ENCODE data around the gene MKRN3.
"Not testable (repeated sequence)": the region's sequence is repeated elsewhere in the genome, so short reads cannot be mapped to it uniquely, and the experiment has no call there.

MKRN3 gene

DNA sequence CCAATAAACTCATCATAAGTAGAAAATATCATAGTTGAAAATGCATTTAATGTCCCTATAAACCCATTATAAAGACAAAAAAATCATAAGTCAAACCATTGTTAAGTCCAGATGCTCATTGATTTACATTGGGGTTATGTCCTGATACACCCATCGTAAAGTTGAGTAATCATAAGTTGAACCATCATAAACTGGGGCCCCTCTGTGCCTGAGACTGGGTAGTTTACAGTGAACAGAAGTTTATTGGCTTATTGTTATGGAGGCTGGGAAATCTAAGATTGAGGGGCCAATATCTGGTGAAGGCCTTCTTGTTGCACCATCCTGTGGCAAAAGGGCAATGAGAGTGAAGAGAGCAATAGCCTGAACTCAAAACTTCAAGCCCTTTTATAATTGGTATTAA lies 10.6 kb downstream of the MKRN3 start:
- WGBS, 2 experiments, result 82 to 89% methylated on average over 1 of the region's 1 CpG
- H3K36me3 ChIP-seq (ENCODE audit: control insufficient read depth, insufficient read depth, low read length), result no peaks in the 10 kb centered on the region
- H3K4me1 ChIP-seq (ENCODE audit: control insufficient read depth, insufficient read depth, low read length), result no peaks in the 10 kb centered on the region
- no peak overlapping the region for H3K27ac ChIP-seq (ENCODE audit: insufficient read depth, low read depth, low read length, poor library complexity, severe bottlenecking)
- no peak overlapping the region for H3K4me3 ChIP-seq (ENCODE audit: insufficient read depth, low read depth, low read length)
- no peaks in the 10 kb centered on the region for H3K9me3 ChIP-seq (ENCODE audit: control insufficient read depth, low read length)
- no peaks in the 10 kb centered on the region for H3K27me3 ChIP-seq (ENCODE audit: control insufficient read depth, insufficient read depth, low read length, poor library complexity, severe bottlenecking)

DNA sequence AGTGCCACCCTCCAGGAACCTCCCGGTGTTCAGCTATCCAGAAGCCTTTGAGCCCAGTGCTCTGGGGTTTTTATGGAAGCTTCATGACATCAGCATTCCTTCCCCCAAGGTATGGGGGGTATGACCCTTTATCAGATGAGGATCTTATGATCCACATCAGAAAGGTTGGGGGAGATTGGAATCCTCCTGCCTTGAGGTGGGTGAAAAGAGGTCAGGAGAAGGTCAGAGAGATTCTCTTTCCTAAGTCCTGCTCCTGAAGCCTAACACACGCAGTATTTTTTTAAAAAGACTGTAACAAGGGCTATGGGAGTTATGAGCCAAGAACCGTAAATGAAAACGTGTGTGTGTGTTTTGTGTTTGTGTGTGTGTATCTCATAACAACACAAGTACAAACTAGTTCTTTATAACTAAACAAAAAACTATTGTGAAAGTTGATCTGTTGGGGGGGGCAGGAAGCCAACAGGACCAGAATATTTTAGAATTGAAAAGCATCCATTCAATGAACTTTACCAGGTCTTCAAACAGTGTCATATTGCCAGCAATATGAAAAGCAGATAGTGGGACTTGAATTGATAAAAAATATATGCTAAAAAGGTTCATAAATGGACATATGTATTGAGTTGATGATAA lies 13.2 kb downstream of the MKRN3 start:
- WGBS, 2 experiments, result 85 to 90% methylated on average over 1 to 4 of the region's 4 CpGs
- Histone ChIP-seq H3K4me3 (ENCODE audit: insufficient read depth, low read depth, low read length) (no peak overlapping the region), H3K27me3 (ENCODE audit: control insufficient read depth, insufficient read depth, low read length, poor library complexity, severe bottlenecking) (no peaks in the 10 kb centered on the region), H3K9me3 (ENCODE audit: control insufficient read depth, low read length) (no peaks in the 10 kb centered on the region), H3K4me1 (ENCODE audit: control insufficient read depth, insufficient read depth, low read length) (no peaks in the 10 kb centered on the region), H3K27ac (ENCODE audit: insufficient read depth, low read depth, low read length, poor library complexity, severe bottlenecking) (no peak overlapping the region), H3K36me3 (ENCODE audit: control insufficient read depth, insufficient read depth, low read length) (no peaks in the 10 kb centered on the region)

DNA sequence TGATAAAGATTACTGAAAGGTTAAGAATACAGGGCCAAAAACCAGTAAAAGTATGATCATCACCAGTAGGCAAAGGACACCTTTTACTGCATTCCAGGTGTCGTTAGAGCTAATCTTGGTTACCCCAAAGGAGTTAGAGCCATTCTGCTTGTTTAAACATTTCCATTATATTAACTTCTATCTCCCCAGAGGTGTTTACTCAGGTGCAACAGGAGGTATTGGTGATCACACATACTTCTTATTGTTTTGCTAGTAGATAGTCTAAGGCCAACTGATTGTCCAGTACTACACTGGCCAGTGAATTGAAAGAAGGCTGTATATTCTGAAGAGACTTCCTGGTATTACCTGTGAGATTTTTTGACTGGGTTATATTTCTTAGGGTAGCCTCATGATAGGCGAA lies 22.8 kb downstream of the MKRN3 start:
- WGBS, 2 experiments, result 75 to 91% methylated on average over 2 of the region's 2 CpGs
- H3K36me3 ChIP-seq (ENCODE audit: control insufficient read depth, insufficient read depth, low read length), result no peaks in the 10 kb centered on the region
- H3K27me3 ChIP-seq (ENCODE audit: control insufficient read depth, insufficient read depth, low read length, poor library complexity, severe bottlenecking), result no peaks in the 10 kb centered on the region
- no peaks in the 10 kb centered on the region for H3K4me1 ChIP-seq (ENCODE audit: control insufficient read depth, insufficient read depth, low read length)
- no peak overlapping the region for H3K4me3 ChIP-seq (ENCODE audit: insufficient read depth, low read depth, low read length)
- no peaks in the 10 kb centered on the region for H3K9me3 ChIP-seq (ENCODE audit: control insufficient read depth, low read length)
- H3K27ac ChIP-seq (ENCODE audit: insufficient read depth, low read depth, low read length, poor library complexity, severe bottlenecking), result no peak overlapping the region

DNA sequence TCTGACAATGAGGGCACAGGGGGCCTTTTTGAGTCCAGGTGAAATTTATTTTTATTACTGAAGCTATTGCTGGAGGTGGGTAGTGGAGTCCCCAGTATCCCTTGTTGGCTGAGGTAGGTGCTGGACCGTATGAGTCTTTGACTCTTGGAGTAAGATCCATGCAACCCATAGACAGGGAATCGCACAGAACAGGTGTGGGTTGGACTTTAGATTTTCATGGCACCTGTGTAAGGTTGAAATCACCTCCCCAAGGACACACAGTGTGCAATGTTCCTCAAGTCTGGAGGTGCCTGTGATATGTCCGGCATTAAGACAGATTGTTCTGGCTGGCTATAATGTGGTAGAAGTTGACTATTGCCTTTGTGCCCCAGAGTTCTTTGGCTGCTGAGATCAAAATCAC lies 23.5 kb downstream of the MKRN3 start:
- no peaks in the 10 kb centered on the region for H3K27me3 ChIP-seq (ENCODE audit: control insufficient read depth, insufficient read depth, low read length, poor library complexity, severe bottlenecking)
- no peak overlapping the region for H3K4me3 ChIP-seq (ENCODE audit: insufficient read depth, low read depth, low read length)
- no peaks in the 10 kb centered on the region for H3K4me1 ChIP-seq (ENCODE audit: control insufficient read depth, insufficient read depth, low read length)
- H3K36me3 ChIP-seq (ENCODE audit: control insufficient read depth, insufficient read depth, low read length), result no peaks in the 10 kb centered on the region
- 59 to 62% methylated on average over 3 of the region's 3 CpGs for WGBS, 2 experiments
- H3K9me3 ChIP-seq (ENCODE audit: control insufficient read depth, low read length), result no peaks in the 10 kb centered on the region
- H3K27ac ChIP-seq (ENCODE audit: insufficient read depth, low read depth, low read length, poor library complexity, severe bottlenecking), result no peak overlapping the region

DNA sequence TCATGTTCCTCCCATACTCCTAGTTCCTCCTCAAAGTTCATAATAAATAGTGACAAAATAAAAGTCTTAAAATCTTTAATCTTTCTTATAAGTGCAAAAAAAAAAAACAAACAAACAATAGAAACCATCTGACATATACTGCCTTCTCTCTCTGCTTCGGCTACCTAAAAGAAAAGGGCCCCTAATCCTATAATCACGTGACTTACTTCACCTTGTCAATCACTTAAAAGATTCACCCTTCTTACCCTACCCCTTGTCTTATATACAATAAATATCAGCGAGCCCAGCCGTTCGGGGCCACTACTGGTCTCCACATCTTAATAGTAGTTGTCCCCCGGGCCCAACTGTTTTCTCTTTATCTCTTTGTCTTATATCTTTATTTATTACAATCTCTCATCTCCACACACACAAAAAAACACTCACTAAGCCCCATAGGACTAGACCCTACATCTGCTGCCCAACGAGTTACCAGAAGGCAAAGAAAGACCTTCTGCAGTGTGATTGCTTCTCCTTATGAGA lies 28.8 kb downstream of the MKRN3 start:
- no peaks in the 10 kb centered on the region for H3K4me1 ChIP-seq (ENCODE audit: control insufficient read depth, insufficient read depth, low read length)
- H3K27ac ChIP-seq (ENCODE audit: insufficient read depth, low read depth, low read length, poor library complexity, severe bottlenecking), result no peak overlapping the region
- no peaks in the 10 kb centered on the region for H3K36me3 ChIP-seq (ENCODE audit: control insufficient read depth, insufficient read depth, low read length)
- H3K9me3 ChIP-seq (ENCODE audit: control insufficient read depth, low read length), result no peaks in the 10 kb centered on the region
- no peak overlapping the region for H3K4me3 ChIP-seq (ENCODE audit: insufficient read depth, low read depth, low read length)
- 80 to 84% methylated on average over 7 of the region's 7 CpGs for WGBS, 2 experiments
- H3K27me3 ChIP-seq (ENCODE audit: control insufficient read depth, insufficient read depth, low read length, poor library complexity, severe bottlenecking), result no peaks in the 10 kb centered on the region

DNA sequence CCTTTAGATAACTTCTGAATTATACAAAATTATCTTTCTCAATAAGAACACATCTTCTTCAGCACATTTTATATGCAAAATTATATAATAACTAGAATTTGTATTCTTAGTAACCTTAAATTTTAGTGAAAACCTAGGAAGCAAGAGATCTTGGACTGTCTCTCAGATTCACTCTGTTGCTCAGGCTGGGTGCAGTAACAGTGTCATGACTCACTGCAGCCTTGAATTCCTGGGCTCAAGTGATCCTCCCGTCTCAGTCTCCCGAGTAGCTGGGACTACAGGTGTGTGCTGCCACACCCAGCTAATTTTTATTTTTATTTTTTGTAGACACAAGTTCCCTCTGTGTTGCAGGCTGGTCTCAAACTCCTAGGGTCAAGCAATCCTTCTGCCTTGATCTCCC lies 29.9 kb downstream of the MKRN3 start:
- Histone ChIP-seq H3K27me3 (ENCODE audit: control insufficient read depth, insufficient read depth, low read length, poor library complexity, severe bottlenecking) (no peaks in the 10 kb centered on the region), H3K9me3 (ENCODE audit: control insufficient read depth, low read length) (no peaks in the 10 kb centered on the region), H3K36me3 (ENCODE audit: control insufficient read depth, insufficient read depth, low read length) (no peaks in the 10 kb centered on the region), H3K4me3 (ENCODE audit: insufficient read depth, low read depth, low read length) (no peak overlapping the region), H3K27ac (ENCODE audit: insufficient read depth, low read depth, low read length, poor library complexity, severe bottlenecking) (no peak overlapping the region), H3K4me1 (ENCODE audit: control insufficient read depth, insufficient read depth, low read length) (no peaks in the 10 kb centered on the region)
- WGBS, 2 experiments, result 68 to 74% methylated on average over 2 of the region's 2 CpGs

DNA sequence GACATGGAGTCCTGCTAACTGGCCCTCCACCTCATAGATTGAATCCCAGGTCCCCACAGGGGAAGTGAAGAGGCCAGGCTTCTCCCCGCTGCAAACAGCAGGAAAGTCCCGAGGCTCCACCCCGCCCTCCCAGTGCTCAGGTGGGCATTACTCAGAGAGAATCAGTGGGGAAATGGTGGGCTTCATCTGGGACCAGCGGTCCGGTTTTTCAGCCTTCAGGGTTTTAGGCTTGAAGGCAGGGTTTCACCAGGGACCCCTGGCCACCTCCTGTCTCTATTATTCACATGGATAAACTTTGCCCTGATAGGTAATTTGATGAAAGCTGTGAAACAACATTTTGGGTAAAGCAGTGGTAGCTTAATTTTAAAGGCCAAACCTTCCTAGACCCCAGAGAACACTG lies 31.3 kb downstream of the MKRN3 start:
- H3K4me3 ChIP-seq (ENCODE audit: insufficient read depth, low read depth, low read length), result no peak overlapping the region
- no peak overlapping the region for H3K27ac ChIP-seq (ENCODE audit: insufficient read depth, low read depth, low read length, poor library complexity, severe bottlenecking)
- no peaks in the 10 kb centered on the region for H3K27me3 ChIP-seq (ENCODE audit: control insufficient read depth, insufficient read depth, low read length, poor library complexity, severe bottlenecking)
- H3K36me3 ChIP-seq (ENCODE audit: control insufficient read depth, insufficient read depth, low read length), result no peaks in the 10 kb centered on the region
- 82 to 86% methylated on average over 5 of the region's 5 CpGs for WGBS, 2 experiments
- no peaks in the 10 kb centered on the region for H3K9me3 ChIP-seq (ENCODE audit: control insufficient read depth, low read length)
- H3K4me1 ChIP-seq (ENCODE audit: control insufficient read depth, insufficient read depth, low read length), result no peaks in the 10 kb centered on the region

DNA sequence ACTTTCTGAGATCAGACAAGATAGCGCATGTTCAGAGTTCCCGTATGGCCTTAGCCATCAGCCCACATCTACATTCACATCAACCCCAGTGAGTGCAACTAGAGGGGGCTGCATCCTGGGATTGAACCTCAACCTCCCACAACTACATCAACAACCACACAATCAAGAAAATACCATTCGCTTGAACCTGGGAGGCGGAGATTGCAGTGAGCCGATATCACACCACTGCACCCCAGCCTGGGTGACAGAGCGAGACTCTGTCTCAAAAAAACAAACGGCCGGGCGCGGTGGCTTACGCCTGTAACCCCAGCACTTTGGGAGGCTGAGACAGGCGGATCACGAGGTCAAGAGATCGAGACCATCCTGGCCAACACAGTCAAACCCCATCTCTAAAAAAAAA lies 31.8 kb downstream of the MKRN3 start:
- H3K36me3 ChIP-seq (ENCODE audit: control insufficient read depth, insufficient read depth, low read length); H3K27ac ChIP-seq (ENCODE audit: insufficient read depth, low read depth, low read length, poor library complexity, severe bottlenecking); H3K27me3 ChIP-seq (ENCODE audit: control insufficient read depth, insufficient read depth, low read length, poor library complexity, severe bottlenecking); H3K4me1 ChIP-seq (ENCODE audit: control insufficient read depth, insufficient read depth, low read length); H3K4me3 ChIP-seq (ENCODE audit: insufficient read depth, low read depth, low read length); H3K9me3 ChIP-seq (ENCODE audit: control insufficient read depth, low read length): not testable (repeated sequence)
- WGBS, 2 experiments, result 83 to 87% methylated on average over 14 of the region's 14 CpGs

DNA sequence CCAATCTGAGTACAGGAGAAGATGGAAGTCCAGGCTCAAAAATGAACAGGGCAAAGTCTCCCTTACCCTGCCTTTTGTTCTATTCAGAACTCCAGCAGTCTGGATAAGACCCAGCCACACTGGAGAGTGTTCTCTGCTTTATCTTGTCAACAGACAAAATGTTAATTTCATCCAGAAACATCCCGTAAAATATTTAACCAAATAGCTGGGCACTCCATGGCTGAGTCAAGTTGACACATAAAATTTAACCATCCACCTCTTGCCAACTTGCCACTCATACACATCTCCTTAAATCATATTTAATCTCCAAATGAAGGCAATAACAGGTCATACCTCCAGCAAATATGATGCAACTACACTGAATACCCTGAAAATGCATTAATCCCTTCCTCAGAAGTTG lies 33.6 kb downstream of the MKRN3 start:
- H3K4me1 ChIP-seq (ENCODE audit: control insufficient read depth, insufficient read depth, low read length), result no peaks in the 10 kb centered on the region
- H3K9me3 ChIP-seq (ENCODE audit: control insufficient read depth, low read length), result no peaks in the 10 kb centered on the region
- H3K36me3 ChIP-seq (ENCODE audit: control insufficient read depth, insufficient read depth, low read length), result no peaks in the 10 kb centered on the region
- no peak overlapping the region for H3K4me3 ChIP-seq (ENCODE audit: insufficient read depth, low read depth, low read length)
- H3K27me3 ChIP-seq (ENCODE audit: control insufficient read depth, insufficient read depth, low read length, poor library complexity, severe bottlenecking), result no peaks in the 10 kb centered on the region
- WGBS, 2 experiments, result 78 to 85% methylated on average over 1 of the region's 1 CpG
- no peak overlapping the region for H3K27ac ChIP-seq (ENCODE audit: insufficient read depth, low read depth, low read length, poor library complexity, severe bottlenecking)

DNA sequence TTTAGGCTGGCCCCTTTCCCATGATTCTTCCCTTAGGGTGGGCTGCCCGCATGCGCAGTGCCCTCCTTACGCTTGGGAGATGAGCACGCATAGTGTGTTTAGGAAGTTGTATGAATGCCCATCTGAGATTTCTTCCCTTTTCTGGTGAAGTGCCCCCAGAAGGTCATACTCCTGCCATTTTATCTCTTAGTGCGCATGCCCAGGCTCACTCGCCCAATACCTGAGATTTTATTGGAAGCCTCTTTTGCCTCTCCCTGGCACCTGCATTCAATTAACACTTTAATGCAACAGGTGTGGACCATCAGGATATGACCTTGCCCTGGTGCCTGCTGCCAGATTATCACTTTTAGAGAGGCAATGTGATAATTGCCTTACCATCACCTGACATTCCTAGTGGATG lies 36.6 kb downstream of the MKRN3 start:
- no peaks in the 10 kb centered on the region for H3K4me1 ChIP-seq (ENCODE audit: control insufficient read depth, insufficient read depth, low read length)
- no peak overlapping the region for H3K27ac ChIP-seq (ENCODE audit: insufficient read depth, low read depth, low read length, poor library complexity, severe bottlenecking)
- no peaks in the 10 kb centered on the region for H3K27me3 ChIP-seq (ENCODE audit: control insufficient read depth, insufficient read depth, low read length, poor library complexity, severe bottlenecking)
- WGBS, 2 experiments, result 95 to 99% methylated on average over 6 of the region's 6 CpGs
- no peak overlapping the region for H3K4me3 ChIP-seq (ENCODE audit: insufficient read depth, low read depth, low read length)
- peaks cover 2% of the 10 kb centered on the region for H3K9me3 ChIP-seq (ENCODE audit: control insufficient read depth, low read length)
- H3K36me3 ChIP-seq (ENCODE audit: control insufficient read depth, insufficient read depth, low read length), result no peaks in the 10 kb centered on the region

DNA sequence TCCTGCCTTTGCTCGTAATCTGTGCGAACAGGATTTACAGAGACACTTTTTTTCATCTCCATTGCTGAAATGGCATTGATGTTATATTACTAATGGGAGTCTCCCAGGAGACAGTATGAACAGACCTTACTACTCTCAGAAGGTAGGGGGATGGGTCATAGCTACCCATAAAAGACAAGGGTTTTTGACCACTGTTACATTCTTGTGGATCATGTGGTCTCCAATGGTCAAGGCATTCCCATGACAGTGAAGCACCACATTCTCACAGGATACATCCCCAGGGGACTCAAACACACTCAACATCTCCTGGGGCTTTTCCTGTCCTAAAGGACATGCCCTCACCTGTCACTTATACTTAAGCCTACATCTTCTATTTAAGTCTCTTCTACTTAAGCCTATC lies 40.8 kb downstream of the MKRN3 start:
- H3K27me3 ChIP-seq (ENCODE audit: control insufficient read depth, insufficient read depth, low read length, poor library complexity, severe bottlenecking), result no peaks in the 10 kb centered on the region
- no peak overlapping the region for H3K4me3 ChIP-seq (ENCODE audit: insufficient read depth, low read depth, low read length)
- no peak overlapping the region for H3K27ac ChIP-seq (ENCODE audit: insufficient read depth, low read depth, low read length, poor library complexity, severe bottlenecking)
- no peaks in the 10 kb centered on the region for H3K36me3 ChIP-seq (ENCODE audit: control insufficient read depth, insufficient read depth, low read length)
- H3K9me3 ChIP-seq (ENCODE audit: control insufficient read depth, low read length), result peaks cover 2% of the 10 kb centered on the region
- no peaks in the 10 kb centered on the region for H3K4me1 ChIP-seq (ENCODE audit: control insufficient read depth, insufficient read depth, low read length)
- 93 to 94% methylated on average over 2 of the region's 2 CpGs for WGBS, 2 experiments
